HepG2 (cell line): ENCODE data around the gene C11orf58. TPM values are rescaled to one million over a fixed set of nuclear protein-coding genes. Genes with fewer than 3 reads are reported as not detected.

Experiments used
- ATAC-seq: fragments of 200-7000 bp; cut with Tn5 transposase; 3 replicates; pipeline ENCODE4 v1.9.1; 2020; ENCODE audit warnings: mild to moderate bottlenecking, moderate library complexity
- BruUV-seq: library from RNA; stranded (reverse); fragments of 400-500 nt; replicated peaks from 2 replicates; lab custom pipeline; 2021; lab: Mats Ljungman, UMichigan
- CTCF ChIA-PET: fragments of 300-600 bp; formaldehyde crosslinking; extraction: SDS; loops from one replicate; lab custom pipeline; 2021; ENCODE audit warnings: low total read pairs, inconsistent platforms, low intra/inter-chr PET ratio; lab: Yijun Ruan, JAX
- POLR2A ChIA-PET: fragments of 350-600 bp; sonication (Branson Sonifier 250); formaldehyde crosslinking; loops from one replicate; lab custom pipeline; 2020; ENCODE audit warnings: antibody characterized with exemption, inconsistent platforms; lab: Yijun Ruan, JAX
- DNase-seq: peaks from one replicate; pipeline ENCODE4 v3.0.0-alpha.2; 2015; ENCODE audit warnings: low spot score
- FAIRE-seq: peaks from 3 replicates; lab custom pipeline; 2011; peaks lifted over from hg19 to GRCh38; lab: Jason Lieb, UNC
- H2AFZ ChIP-seq: one replicate; pipeline ENCODE4 v1.6.1; 2011; ENCODE audit warnings: low read length, inconsistent platforms
- H3K27ac ChIP-seq: fragments of 300-600 bp; 3 replicates; pipeline ENCODE4 v1.8.0; 2011; ENCODE audit warnings: mixed run types, mild to moderate bottlenecking, mixed read lengths, low read length, inconsistent platforms; ENCODE audit not compliant: insufficient read depth; ENCODE audit errors: extremely low read length
- H3K27me3 ChIP-seq, 2 experiments: fragments of 200-600 bp in 1 of 2; 2 replicates in 1 of 2; 3 replicates in 1 of 2; pipeline versions ENCODE4 v1.6.0 to v1.8.0; 2011; ENCODE audit warnings: low read length in 2 of 2, mild to moderate bottlenecking in 2 of 2, moderate library complexity in 2 of 2, inconsistent platforms in 1 of 2; ENCODE audit not compliant: insufficient read depth in 2 of 2, control insufficient read depth in 1 of 2
- H3K36me3 ChIP-seq, 2 experiments: fragments of 200-600 bp in 1 of 2; replicated peaks in 1 of 2; 2 replicates in 1 of 2; 3 replicates in 1 of 2; pipeline versions ENCODE4 v1.5.1 to v1.8.0; 2011; ENCODE audit warnings: low read length in 2 of 2, inconsistent platforms in 1 of 2; ENCODE audit not compliant: insufficient read depth in 2 of 2, control insufficient read depth in 1 of 2
- H3K4me1 ChIP-seq: 2 replicates; pipeline ENCODE4 v1.5.1; 2012; ENCODE audit warnings: low read length, inconsistent platforms; ENCODE audit not compliant: insufficient read depth
- H3K4me2 ChIP-seq: 2 replicates; pipeline ENCODE4 v1.6.0; 2011; ENCODE audit warnings: low read depth, low read length, inconsistent platforms
- H3K4me3 ChIP-seq, 3 experiments: fragments of 200-600 bp in 1 of 3; sonication (generic), shearing (Covaris generic) in 1 of 3; replicated peaks in 1 of 3; 2 replicates each; pipeline ENCODE4 v1.5.1; 2011 to 2016; ENCODE audit warnings: low read length in 3 of 3, inconsistent platforms in 2 of 3, low read depth in 2 of 3, mild to moderate bottlenecking in 2 of 3, control low read depth in 1 of 3, mixed read lengths in 1 of 3; ENCODE audit not compliant: insufficient read depth in 1 of 3
- H3K79me2 ChIP-seq: one replicate; pipeline ENCODE4 v1.6.1; 2011; ENCODE audit warnings: low read length, inconsistent platforms; ENCODE audit not compliant: insufficient read depth
- H3K9ac ChIP-seq: 2 replicates; pipeline ENCODE4 v1.6.0; 2011; ENCODE audit warnings: mild to moderate bottlenecking, low read depth, low read length, inconsistent platforms; ENCODE audit not compliant: insufficient read depth
- H3K9me3 ChIP-seq: 2 replicates; pipeline ENCODE4 v1.5.1; 2012; ENCODE audit warnings: mild to moderate bottlenecking, low read length
- H4K20me1 ChIP-seq: 2 replicates; pipeline ENCODE4 v1.6.0; 2011; ENCODE audit warnings: inconsistent platforms, mild to moderate bottlenecking, low read length, moderate library complexity; ENCODE audit not compliant: insufficient read depth
- CEBPG ChIP-seq: IDR thresholded peaks from 2 replicates; pipeline ENCODE4 v1.6.1; 2016
- ERF ChIP-seq: IDR thresholded peaks from 2 replicates; pipeline ENCODE4 v1.6.1; 2018; ENCODE audit warnings: missing biosample characterization, missing genetic modification reagents
- ESRRA ChIP-seq: sonication (generic); formaldehyde crosslinking; IDR thresholded peaks from 2 replicates; pipeline ENCODE4 v1.5.1; 2020; ENCODE audit warnings: mild to moderate bottlenecking, low read depth, missing genetic modification reagents
- GTF2F1 ChIP-seq: fragments of 150-350 bp; IDR thresholded peaks from 2 replicates; pipeline ENCODE4 v1.6.1; 2014; ENCODE audit warnings: low read length
- MAFK ChIP-seq, 2 experiments: IDR thresholded peaks in 1 of 2; conservative IDR thresholded peaks in 1 of 2; 2 replicates each; pipeline ENCODE4 v1.6.1; 2011; ENCODE audit warnings: improper control_type of control experiment in 2 of 2, low read length in 2 of 2
- NFYC ChIP-seq: IDR thresholded peaks from 2 replicates; pipeline ENCODE4 v1.6.1; 2016; ENCODE audit warnings: missing genetic modification reagents, missing compliant biosample characterization
- SALL1 ChIP-seq: sonication (generic); formaldehyde crosslinking; IDR thresholded peaks from 2 replicates; pipeline ENCODE4 v1.8.0; 2022; ENCODE audit warnings: mild to moderate bottlenecking, missing genetic modification reagents
- SRSF1 ChIP-seq: fragments of 200-400 bp; formaldehyde crosslinking; optimal IDR thresholded peaks from 2 replicates; pipeline ENCODE3; 2017; ENCODE audit warnings: mild to moderate bottlenecking, low read depth, low read length, moderate library complexity
- TARDBP ChIP-seq: sonication (generic); formaldehyde crosslinking; IDR thresholded peaks from 2 replicates; pipeline ENCODE4 v1.8.0; 2022; ENCODE audit warnings: mild to moderate bottlenecking, missing genetic modification reagents
- USF2 ChIP-seq, 2 experiments: sonication (generic) in 1 of 2; formaldehyde crosslinking in 1 of 2; IDR thresholded peaks; 2 replicates each; pipeline versions ENCODE4 v1.5.1 to v1.6.1; 2011 to 2020; ENCODE audit warnings: borderline replicate concordance in 1 of 2, low read depth in 1 of 2, low read length in 1 of 2, mild to moderate bottlenecking in 1 of 2, missing genetic modification reagents in 1 of 2, moderate library complexity in 1 of 2
- ZNF598 ChIP-seq: sonication (generic); formaldehyde crosslinking; IDR thresholded peaks from 2 replicates; pipeline ENCODE4 v1.5.1; 2020; ENCODE audit warnings: mild to moderate bottlenecking, missing genetic modification reagents, borderline replicate concordance
- ZNF607 ChIP-seq: sonication (generic); formaldehyde crosslinking; IDR thresholded peaks from 2 replicates; pipeline ENCODE4 v1.5.1; 2020; ENCODE audit warnings: missing genetic modification reagents, mild to moderate bottlenecking, borderline replicate concordance
- ZNF687 ChIP-seq: sonication (generic); formaldehyde crosslinking; IDR thresholded peaks from 2 replicates; pipeline ENCODE4 v1.5.1; 2020; ENCODE audit warnings: mild to moderate bottlenecking, missing genetic modification reagents, moderate library complexity
- ZNF891 ChIP-seq: sonication (generic); formaldehyde crosslinking; IDR thresholded peaks from 2 replicates; pipeline ENCODE4 v1.5.0; 2020; ENCODE audit warnings: mild to moderate bottlenecking, missing genetic modification reagents
- ZUFSP ChIP-seq: sonication (generic); formaldehyde crosslinking; IDR thresholded peaks from 2 replicates; pipeline ENCODE4 v1.9.0; 2021; ENCODE audit warnings: missing genetic modification reagents, mild to moderate bottlenecking, borderline replicate concordance
- WGBS: methylation state at CpG from one replicate; pipeline ENCODE4 v1.1.6; 2017; ENCODE audit warnings: low lambda C conversion rate; 5-methylcytosine and 5-hydroxymethylcytosine counted together
- in situ Hi-C: cut with HindIII; loops from 2 replicates; pipeline ENCODE4 v1.10.0; 2017; ENCODE audit warnings: low pct_unique_long_range_greater_than_20kb; ENCODE audit not compliant: extremely low pct_ligation_motif_present
- intact Hi-C: fragments of 100-400 bp; cut with micrococcal nuclease; formaldehyde crosslinking; loops from one replicate; pipeline ENCODE4 v1.10.0; 2022; ENCODE audit not compliant: unreplicated experiment
- polyA plus RNA-seq, 8 experiments: library from polyadenylated mRNA; depleted of rRNA in 3 of 8; stranded (reverse) in 7 of 8; unstranded in 1 of 8; fragments of >200 nt; fragmentation: Illumina TruSeq in 4 of 8; extraction: Trizol in 4 of 8; gene quantifications; 2 replicates each; pipeline versions ENCODE4 v1.2.1 to v1.2.3, GENCODE V29; 2011 to 2016; ENCODE audit warnings: low read depth in 4 of 8, missing spikeins in 1 of 8, mixed read lengths in 1 of 8; ENCODE audit not compliant: insufficient read depth in 1 of 8
- total RNA-seq, 5 experiments: library from RNA; depleted of rRNA; stranded (reverse); fragments of >200 nt; fragmentation: Illumina TruSeq; extraction: Trizol; gene quantifications; 2 replicates each; pipeline ENCODE4 v1.2.3, GENCODE V29; 2016; ENCODE audit warnings: low read depth in 1 of 5

The C11orf58 gene
- total and polyA plus RNA-seq, 2 of the 13 experiments (the other 11 are each of a cell fraction or from before 2014, with no cell fraction given): 83.8 to 167 TPM

- no peaks in the 10 kb centered on the region for H3K9me3 ChIP-seq
- peaks cover 7 to 31% of the 10 kb centered on the region in 2 experiments for H3K36me3 ChIP-seq
- H3K27me3 ChIP-seq: no peaks in the 10 kb centered on the region
- in situ Hi-C loops (no loop called here), intact Hi-C loops (loop anchor here (1.0 to 10.0 kb wide), 4 partner anchors 18 to 136 kb away; no protein-coding TSS in a partner anchor)
- FAIRE-seq (peak; percentile 59), ATAC-seq (peak; percentile 86), DNase-seq (peak; percentile 49)
- peaks cover 53% of the 10 kb centered on the region for H3K4me1 ChIP-seq
- H3K27ac ChIP-seq: no peak overlapping the region
- no peaks in the 10 kb centered on the region for H4K20me1 ChIP-seq
- no TSS peak for BruUV-seq
- ChIA-PET CTCF (interaction anchor here (1.5 kb wide), 1 partner anchor 32 kb away, joined by 8 read pairs; no protein-coding TSS in a partner anchor), POLR2A (no interaction called here)
- H3K79me2 ChIP-seq: no peaks in the 10 kb centered on the region
- no peak overlapping the region for H2AFZ ChIP-seq
- H3K4me2 ChIP-seq: no peak overlapping the region
- 68% methylated on average over 13 of the region's 17 CpGs for WGBS
- no peak overlapping the region for H3K4me3 ChIP-seq
- no peak overlapping the region for H3K9ac ChIP-seq
- TF ChIP-seq NFYC (no peak), GTF2F1 (no peak), TARDBP (CRISPR knock-in tag) (no peak), ZNF891 (CRISPR knock-in tag) (no peak), SRSF1 (no peak), ZNF687 (peak; percentile 41), MAFK (conservative IDR thresholded peaks at IDR 0.05 in 1 of 2, IDR thresholded peaks at IDR 0.05 in 1 of 2; ENCODE audit: low read length in 2 of 2) (no peak), ZNF607 (CRISPR knock-in tag) (no peak), ZUFSP (no peak), ERF (CRISPR knock-in tag) (peak; percentile 21; the same call in 1 of the 2 replicates), CEBPG (CRISPR knock-in tag) (no peak), ZNF598 (CRISPR knock-in tag) (no peak), SALL1 (CRISPR knock-in tag) (peak; percentile 39; the same call in 1 of the 2 replicates), USF2 (IDR thresholded peaks at IDR 0.05; ENCODE audit: low read depth, low read length) (no peak), USF2 (CRISPR knock-in tag; IDR thresholded peaks at IDR 0.05; ENCODE audit: borderline replicate concordance) (no peak), ESRRA (no peak)
These were observed 50.0 kb downstream of the C11orf58 start for GRCh38 chr11:16788141-16789062.
